AG04450 (cell line): ENCODE measurements around the gene SEMA6C. TPM values are rescaled to one million over a fixed set of nuclear protein-coding genes. Genes with fewer than 3 reads are reported as not detected.

ENCODE experiments used
- CTCF ChIA-PET: fragments of 300-600, 350-600 bp; formaldehyde crosslinking; extraction: SDS; loops from one replicate; lab custom pipeline; 2022; ENCODE audit warnings: antibody characterized with exemption, inconsistent platforms; lab: Charles Lee
- POLR2A ChIA-PET: fragments of 350-600 bp; formaldehyde crosslinking; extraction: SDS; loops from one replicate; lab custom pipeline; 2021; ENCODE audit warnings: antibody characterized with exemption, inconsistent platforms; lab: Yijun Ruan, JAX
- DNase-seq: peaks from one replicate; pipeline ENCODE4 v3.0.0-alpha.2; 2011; ENCODE audit warnings: low read depth, low spot score
- H3K27ac ChIP-seq: one replicate; pipeline ENCODE4 v1.5.1; 2012; ENCODE audit warnings: low read depth, low read length, control low read depth
- H3K27me3 ChIP-seq: one replicate; pipeline ENCODE4 v1.6.0; 2012; ENCODE audit warnings: low read length; ENCODE audit not compliant: control insufficient read depth, insufficient read depth
- H3K4me3 ChIP-seq: 2 replicates; pipeline ENCODE4 v1.5.1; 2011; ENCODE audit warnings: mild to moderate bottlenecking, low read depth, low read length, control low read depth
- H3K9me3 ChIP-seq: 2 replicates; pipeline ENCODE4 v1.5.1; 2012; ENCODE audit warnings: low read length; ENCODE audit not compliant: control insufficient read depth, insufficient read depth
- CTCF ChIP-seq: IDR thresholded peaks from 2 replicates; pipeline ENCODE4 v1.5.1; 2011; ENCODE audit warnings: low read depth, low read length, control low read depth, inconsistent platforms
- polyA plus RNA-seq: library from polyadenylated mRNA; depleted of rRNA; stranded (reverse); fragments of >200 nt; gene quantifications from 2 replicates; pipeline ENCODE4 v1.2.3, GENCODE V29; 2011

Gene SEMA6C
- polyA plus RNA-seq, 1 experiment = 1.8 TPM

- TF ChIP-seq CTCF = 0 out of 2 replicates have a peak, but pooled peaks have one; percentile 4
- DNase-seq = no peak
- no peaks in the 10 kb centered on the region for H3K27me3 ChIP-seq
- peak overlapping the region; percentile 99 for H3K4me3 ChIP-seq
- no peaks in the 10 kb centered on the region for H3K9me3 ChIP-seq
- peak overlapping the region; percentile 87 for H3K27ac ChIP-seq
- CTCF ChIA-PET = interaction anchor here (0.5 to 1.8 kb wide), 4 partner anchors 10 to 65 kb away, joined by 3 to 8 read pairs (median 4); partner anchors contain the start of gene TMOD4
- POLR2A ChIA-PET = interaction anchor here (0.5 kb wide), 1 partner anchor 124 kb away, joined by 3 read pairs; no protein-coding TSS in a partner anchor
Measured at GRCh38 chr1:151164732-151165280, 18.4 kb upstream of the SEMA6C start.

- ChIA-PET POLR2A (no interaction called here), CTCF (interaction anchor here (6.5 kb wide), 1 partner anchor 60 kb away, joined by 162 read pairs; no protein-coding TSS in a partner anchor)
- no peak overlapping the region for H3K27ac ChIP-seq
- TF ChIP-seq CTCF = no peak
- no peak overlapping the region for H3K4me3 ChIP-seq
- no peaks in the 10 kb centered on the region for H3K9me3 ChIP-seq
- DNase-seq = no peak
- H3K27me3 ChIP-seq = no peaks in the 10 kb centered on the region
Measured at GRCh38 chr1:151159373-151159772, 12.9 kb upstream of the SEMA6C start.

GRCh38 chr1:151158751-151159251, 12.4 kb upstream of the SEMA6C start:
- no peak overlapping the region for H3K27ac ChIP-seq
- H3K27me3 ChIP-seq = no peaks in the 10 kb centered on the region
- no peaks in the 10 kb centered on the region for H3K9me3 ChIP-seq
- ChIA-PET CTCF (interaction anchor here (6.5 kb wide), 1 partner anchor 59 kb away, joined by 162 read pairs; no protein-coding TSS in a partner anchor), POLR2A (no interaction called here)
- no peak for DNase-seq
- TF ChIP-seq CTCF = no peak
- no peak overlapping the region for H3K4me3 ChIP-seq

- no peak overlapping the region for H3K4me3 ChIP-seq
- no peaks in the 10 kb centered on the region for H3K27me3 ChIP-seq
- ChIA-PET CTCF (interaction anchor here (0.6 to 6.5 kb wide), 2 partner anchors 38 to 59 kb away, joined by 6 to 162 read pairs; no protein-coding TSS in a partner anchor), POLR2A (interaction anchor here (0.6 kb wide), 1 partner anchor 76 kb away, joined by 4 read pairs; no protein-coding TSS in a partner anchor)
- H3K9me3 ChIP-seq = no peaks in the 10 kb centered on the region
- TF ChIP-seq CTCF = no peak
- H3K27ac ChIP-seq = no peak overlapping the region
- no peak for DNase-seq
Measured at GRCh38 chr1:151158326-151158725, 11.9 kb upstream of the SEMA6C start.

GRCh38 chr1:151157067-151157531, 10.7 kb upstream of the SEMA6C start:
- no peaks in the 10 kb centered on the region for H3K9me3 ChIP-seq
- ChIA-PET CTCF (interaction anchor here (1.4 to 6.5 kb wide), 3 partner anchors 58 to 132 kb away, joined by 3 to 162 read pairs (median 27); no protein-coding TSS in a partner anchor), POLR2A (interaction anchor here (1.4 kb wide), 1 partner anchor 33 kb away, joined by 4 read pairs; the partner anchor contains the start of gene VPS72)
- H3K27me3 ChIP-seq = no peaks in the 10 kb centered on the region
- no peak for DNase-seq
- no peak overlapping the region for H3K27ac ChIP-seq
- H3K4me3 ChIP-seq = no peak overlapping the region
- no peak for TF ChIP-seq CTCF
